K562 (cell line): ENCODE results near the gene STIM1. TPM values are rescaled to one million over a fixed set of nuclear protein-coding genes. Genes with fewer than 3 reads are reported as not detected.

Source experiments
- BDP1 ChIP-seq: IDR thresholded peaks from 3 replicates; pipeline ENCODE4 v1.6.1; 2011; ENCODE audit not compliant: insufficient read length, insufficient read depth
- CREB1 ChIP-seq, 2 experiments: sonication (generic) in 1 of 2; formaldehyde crosslinking in 1 of 2; IDR thresholded peaks; 2 replicates each; pipeline versions ENCODE4 v1.6.1 to v1.8.0; 2012 to 2022; ENCODE audit warnings: inconsistent platforms in 1 of 2, mild to moderate bottlenecking in 1 of 2, missing genetic modification reagents in 1 of 2, moderate library complexity in 1 of 2
- CREM ChIP-seq: IDR thresholded peaks from 2 replicates; pipeline ENCODE4 v1.6.1; 2014; ENCODE audit warnings: antibody characterized with exemption, low read depth
- HNRNPLL ChIP-seq: fragments of 200-400 bp; formaldehyde crosslinking; IDR thresholded peaks from 2 replicates; pipeline ENCODE4 v1.6.1; 2017; ENCODE audit warnings: low read length, low read depth, mild to moderate bottlenecking; ENCODE audit not compliant: poor library complexity, severe bottlenecking
- MEIS2 ChIP-seq: fragments of 450-650 bp; IDR thresholded peaks from 2 replicates; pipeline ENCODE4 v1.6.1; 2014; ENCODE audit warnings: mild to moderate bottlenecking; ENCODE audit not compliant: partially characterized antibody
- MTA1 ChIP-seq: fragments of 450-650 bp; IDR thresholded peaks from 2 replicates; pipeline ENCODE4 v1.6.1; 2017; ENCODE audit warnings: borderline replicate concordance
- MYBL2 ChIP-seq, 2 experiments: fragments of 450-650 bp in 1 of 2; sonication (generic) in 1 of 2; formaldehyde crosslinking in 1 of 2; IDR thresholded peaks; 2 replicates each; pipeline versions ENCODE4 v1.6.1 to v1.8.1; 2017 to 2022; ENCODE audit warnings: borderline replicate concordance in 1 of 2, inconsistent platforms in 1 of 2, low read depth in 1 of 2, mild to moderate bottlenecking in 1 of 2, missing genetic modification reagents in 1 of 2, moderate library complexity in 1 of 2
- PHB ChIP-seq: fragments of 250-450 bp; sonication (Bioruptor Pico); IDR thresholded peaks from 2 replicates; pipeline ENCODE4 v1.5.0; 2021
- PHB2 ChIP-seq: fragments of 450-650 bp; IDR thresholded peaks from 2 replicates; pipeline ENCODE4 v1.6.1; 2017; ENCODE audit warnings: low read depth
- POLR2B ChIP-seq: fragments of 450-650 bp; IDR thresholded peaks from 2 replicates; pipeline ENCODE4 v1.6.1; 2018; ENCODE audit warnings: low read depth; ENCODE audit not compliant: partially characterized antibody
- STAG1 ChIP-seq: sonication (generic); formaldehyde crosslinking; IDR thresholded peaks from 2 replicates; pipeline ENCODE4 v1.5.0; 2020; ENCODE audit warnings: missing genetic modification reagents, borderline replicate concordance
- SUPT5H ChIP-seq: fragments of 450-650 bp; IDR thresholded peaks from 2 replicates; pipeline ENCODE4 v1.6.1; 2016
- TRIM24 ChIP-seq, 2 experiments: fragments of 450-650 bp; IDR thresholded peaks; 2 replicates each; pipeline ENCODE4 v1.6.1; 2016
- ZNF175 ChIP-seq: fragments of 200-800 bp; sonication (Bioruptor generic); IDR thresholded peaks from 2 replicates; pipeline ENCODE4 v1.6.1; 2016; ENCODE audit warnings: low read depth, mild to moderate bottlenecking, missing genetic modification characterization, missing compliant biosample characterization
- ZNF431 ChIP-seq: sonication (generic); formaldehyde crosslinking; IDR thresholded peaks from 2 replicates; pipeline ENCODE4 v1.8.0; 2022; ENCODE audit warnings: mild to moderate bottlenecking, missing genetic modification reagents
- ZNF551 ChIP-seq: fragments of 250-450 bp; sonication (Bioruptor Pico); IDR thresholded peaks from 2 replicates; pipeline ENCODE4 v1.5.0; 2021; ENCODE audit warnings: mild to moderate bottlenecking, moderate library complexity
- ZNF586 ChIP-seq: fragments of 450-650 bp; formaldehyde crosslinking; conservative IDR thresholded peaks from 2 replicates; pipeline ENCODE4 v1.4.0; 2020; ENCODE audit warnings: mild to moderate bottlenecking, moderate library complexity
- ZNF76 ChIP-seq: fragments of 250-450 bp; sonication (Bioruptor Pico); IDR thresholded peaks from 2 replicates; pipeline ENCODE4 v1.4.0; 2020; ENCODE audit warnings: mild to moderate bottlenecking, moderate library complexity, borderline replicate concordance
- ZNF785 ChIP-seq: fragments of 250-450 bp; sonication (Bioruptor Pico); IDR thresholded peaks from 2 replicates; pipeline ENCODE4 v1.4.0; 2020; ENCODE audit warnings: mild to moderate bottlenecking
- ZNF79 ChIP-seq: fragments of 250-450 bp; sonication (Bioruptor Pico); IDR thresholded peaks from 2 replicates; pipeline ENCODE4 v1.4.0; 2020; ENCODE audit warnings: low read depth, mild to moderate bottlenecking, moderate library complexity
- polyA plus RNA-seq, 8 experiments: library from polyadenylated mRNA; depleted of rRNA in 4 of 8; stranded (reverse) in 5 of 8; unstranded in 3 of 8; fragments of >200 nt; fragmentation: Nextera tagmentation in 2 of 8; fragmentation: Illumina TruSeq in 1 of 8; extraction: Ambion mirVana in 2 of 8; extraction: Trizol in 1 of 8; gene quantifications; 2 replicates each; pipeline versions ENCODE4 v1.2.1 to v1.2.3, GENCODE V29; 2011 to 2014; ENCODE audit warnings: inconsistent platforms in 1 of 8, missing spikeins in 1 of 8
- total RNA-seq, 7 experiments: library from RNA; depleted of rRNA in 6 of 7; stranded (reverse); fragments of >200 nt in 6 of 7; fragmentation: Illumina TruSeq in 2 of 7; extraction: Trizol in 2 of 7; gene quantifications; 2 replicates each; pipeline versions ENCODE4 v1.2.1 to v1.2.3, GENCODE V29; 2011 to 2021; ENCODE audit warnings: low replicate concordance in 1 of 7
- TF ChIP-seq, protein P1 (sequence below), 2 experiments: IDR thresholded peaks in 1 of 2; conservative IDR thresholded peaks in 1 of 2; 2 replicates each; pipeline ENCODE4 v1.6.1; 2016; ENCODE audit warnings: low read depth in 2 of 2, mild to moderate bottlenecking in 1 of 2, missing compliant biosample characterization in 1 of 2, missing genetic modification characterization in 1 of 2, moderate library complexity in 1 of 2

Gene STIM1
- total and polyA plus RNA-seq, 9 of the 15 experiments (the other 6 are each of a cell fraction or from before 2014, with no cell fraction given) = 7.7 to 50.5 (median 22.5) TPM

- TF ChIP-seq HNRNPLL (no peak), STAG1 (CRISPR knock-in tag) (no peak), PHB2 (no peak), ZNF175 (CRISPR knock-in tag) (no peak), CREB1 (IDR thresholded peaks at IDR 0.05) (no peak), CREB1 (CRISPR knock-in tag; IDR thresholded peaks at IDR 0.05) (no peak), POLR2B (no peak), ZNF431 (CRISPR knock-in tag) (no peak), MTA1 (no peak), CREM (no peak), ZNF586 (CRISPR knock-in tag) (no peak), ZNF76 (CRISPR knock-in tag) (no peak), MYBL2 (IDR thresholded peaks at IDR 0.05; ENCODE audit: low read depth) (no peak), MYBL2 (CRISPR knock-in tag; IDR thresholded peaks at IDR 0.05; ENCODE audit: borderline replicate concordance) (no peak), ZNF785 (no peak), PHB (CRISPR knock-in tag) (no peak), TRIM24 (IDR thresholded peaks at IDR 0.05) (no peak), MEIS2 (no peak), ZNF79 (no peak), BDP1 (no peak), SUPT5H (no peak), ZNF551 (CRISPR knock-in tag) (no peak)
- TF ChIP-seq, protein P1, sequence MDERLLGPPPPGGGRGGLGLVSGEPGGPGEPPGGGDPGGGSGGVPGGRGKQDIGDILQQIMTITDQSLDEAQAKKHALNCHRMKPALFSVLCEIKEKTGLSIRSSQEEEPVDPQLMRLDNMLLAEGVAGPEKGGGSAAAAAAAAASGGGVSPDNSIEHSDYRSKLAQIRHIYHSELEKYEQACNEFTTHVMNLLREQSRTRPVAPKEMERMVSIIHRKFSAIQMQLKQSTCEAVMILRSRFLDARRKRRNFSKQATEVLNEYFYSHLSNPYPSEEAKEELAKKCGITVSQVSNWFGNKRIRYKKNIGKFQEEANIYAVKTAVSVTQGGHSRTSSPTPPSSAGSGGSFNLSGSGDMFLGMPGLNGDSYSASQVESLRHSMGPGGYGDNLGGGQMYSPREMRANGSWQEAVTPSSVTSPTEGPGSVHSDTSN (CRISPR knock-in tag; IDR thresholded peaks at IDR 0.05; ENCODE audit: low read depth) = no peak
- TF ChIP-seq, protein P1 (tag; conservative IDR thresholded peaks at IDR 0.05; ENCODE audit: low read depth) = no peak
Measured at GRCh38 chr11:3808861-3809623, 46.4 kb upstream of the STIM1 start (continued).
